NCI-H1092 (cell line): ENCODE measurements around the gene IFI16.

Source experiments
- DNase-seq: peaks from one replicate; lab custom pipeline; 2025; lab: John Stamatoyannopoulos, UW

IFI16 gene

DNA sequence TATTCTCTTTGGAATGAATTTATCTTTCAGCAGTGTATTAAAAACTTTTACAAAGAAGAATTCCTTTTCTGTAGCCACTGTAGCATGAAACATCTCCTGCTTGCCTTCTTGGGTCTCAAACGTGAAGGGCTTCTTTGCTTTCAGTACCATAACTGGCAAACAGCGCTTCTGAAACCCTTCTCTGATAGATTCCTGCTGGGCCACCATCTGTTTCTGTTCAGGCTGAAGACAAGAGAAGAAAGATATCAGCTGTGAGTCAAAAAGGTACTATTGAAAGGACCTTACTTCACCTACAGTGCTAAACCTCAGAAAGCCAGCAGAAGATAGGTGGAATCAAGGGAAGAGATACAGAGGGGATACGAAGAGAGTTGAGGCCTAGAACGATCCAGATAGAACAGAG is 56.4 kb downstream of the IFI16 start:
- no peak for DNase-seq

DNA sequence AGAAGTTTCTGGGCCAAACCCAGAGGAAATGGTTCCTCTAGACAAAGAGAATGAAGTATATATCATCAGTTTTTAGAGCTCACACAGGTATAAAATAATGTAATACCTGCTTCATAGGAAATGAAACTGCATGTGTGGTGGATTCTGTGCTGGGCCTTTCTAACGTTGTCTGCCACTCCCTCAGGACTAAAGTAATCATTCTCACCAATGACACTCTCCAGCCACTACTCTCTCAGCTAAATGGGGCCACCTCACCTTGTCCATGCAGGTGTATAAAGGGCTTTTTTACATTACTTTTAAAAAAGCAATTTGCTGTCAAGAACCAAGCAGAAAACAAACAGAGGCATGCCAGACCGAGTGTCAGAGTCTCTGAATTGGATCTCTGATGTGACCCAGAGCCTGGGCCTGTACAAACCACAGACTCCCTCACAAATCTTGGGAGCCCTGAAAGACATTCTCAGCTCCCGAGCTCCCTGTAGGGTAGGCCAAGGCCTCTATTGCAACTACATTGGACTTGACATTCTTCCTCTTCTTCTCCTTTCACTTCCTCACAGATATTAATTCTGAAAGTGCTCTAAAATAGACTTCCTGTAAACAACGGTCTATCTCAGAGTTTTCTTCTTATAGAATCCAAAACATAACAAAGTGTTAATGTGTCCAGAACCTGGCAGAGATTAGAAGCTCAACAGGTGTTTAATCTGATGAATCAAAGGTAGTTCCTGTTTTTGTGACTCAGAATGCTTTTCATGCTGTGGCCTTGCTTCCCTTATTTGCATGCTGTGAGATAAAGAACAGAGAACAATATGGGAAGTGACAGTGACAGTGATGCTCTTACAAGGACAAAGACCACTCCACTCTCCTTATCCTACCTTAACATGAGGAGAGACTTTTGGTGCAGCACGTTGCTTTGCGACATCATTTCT is 58.3 kb downstream of the IFI16 start:
- DNase-seq, result no peak

DNA sequence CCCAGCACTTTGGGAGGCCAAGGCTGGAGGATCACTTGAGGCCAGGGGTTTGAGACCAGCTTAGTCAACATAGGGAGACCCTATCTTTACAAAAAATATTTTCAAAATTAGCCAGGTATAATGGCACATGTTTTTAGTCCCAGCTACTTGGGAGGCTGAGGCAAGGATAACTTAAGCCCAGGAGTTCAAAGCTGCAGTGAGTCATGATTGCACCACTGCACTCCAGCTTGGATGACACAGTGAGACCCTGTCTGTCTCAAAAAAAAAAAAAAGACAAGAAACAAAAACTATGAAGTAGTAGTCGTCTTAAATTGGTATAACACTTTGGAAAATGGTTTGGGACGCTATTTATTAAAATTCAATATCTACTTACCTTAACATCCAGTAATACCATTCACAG is 59.2 kb downstream of the IFI16 start:
- DNase-seq, result no peak

DNA sequence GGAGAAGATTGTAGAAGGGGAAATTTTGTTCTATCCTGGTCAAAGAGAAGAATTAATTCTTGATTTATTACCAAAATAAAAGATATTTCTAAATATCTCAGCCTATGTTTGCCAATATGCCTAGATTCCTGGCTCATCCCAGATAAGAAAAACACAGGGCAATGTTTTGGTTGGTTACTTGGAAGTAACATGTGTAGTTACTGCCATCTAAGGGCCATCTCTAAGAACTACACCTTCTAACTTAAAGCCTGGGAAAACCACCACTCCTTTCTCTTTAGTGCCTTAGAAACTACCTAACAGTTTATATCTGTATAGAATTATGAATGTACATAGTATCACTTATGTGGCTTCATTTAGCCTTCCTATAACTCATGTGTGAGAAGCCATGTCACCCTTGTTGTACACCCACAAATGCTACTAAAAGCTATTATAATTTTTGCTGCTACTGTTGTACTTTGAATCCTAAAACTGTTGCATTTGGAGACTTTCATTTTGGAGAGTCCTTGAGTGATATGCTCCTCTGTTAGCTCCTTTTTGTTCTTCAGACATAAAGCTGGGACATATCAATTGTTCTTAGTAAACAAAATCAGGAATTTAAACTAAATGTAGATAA is 62.4 kb downstream of the IFI16 start:
- peak; percentile 15 for DNase-seq

DNA sequence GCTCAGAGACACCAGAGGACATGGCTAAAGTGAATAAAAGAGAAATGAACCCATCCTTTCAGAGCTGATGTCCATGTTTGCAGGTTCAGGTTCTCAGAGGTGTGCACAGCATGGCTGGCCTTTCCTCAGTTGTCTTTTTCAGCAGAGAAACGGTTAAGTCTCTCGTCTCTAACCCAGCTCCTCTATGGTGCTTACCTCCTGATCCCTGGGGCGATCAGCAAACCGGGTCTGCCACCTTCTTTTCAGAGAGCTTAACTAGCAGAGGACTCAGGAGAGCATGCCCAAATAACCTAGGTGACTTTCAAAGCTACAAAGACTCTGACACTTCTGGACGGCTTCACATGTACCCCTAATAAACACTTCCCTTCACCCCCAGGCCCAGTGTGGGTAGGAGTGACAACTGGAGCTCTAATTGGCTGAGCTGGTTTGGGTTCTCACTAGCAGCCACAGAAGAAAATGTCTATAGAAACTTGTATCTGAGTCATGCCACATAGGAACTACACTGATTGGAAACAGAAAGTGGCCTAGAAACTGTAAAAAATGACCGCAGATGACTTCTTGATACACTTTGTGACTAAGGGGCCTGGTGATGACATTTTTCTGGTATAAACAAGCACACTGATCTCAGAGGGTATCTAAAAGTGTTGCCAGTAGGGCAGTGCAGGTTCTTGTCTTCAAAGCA is 66.9 kb downstream of the IFI16 start, which contains the start of gene AIM2:
Gene AIM2, minus strand, starts transcription at position 329 of the 682 bp plus-strand sequence. CDS start 3,267 bp downstream, outside the sequence.
- DNase-seq, result no peak

DNA sequence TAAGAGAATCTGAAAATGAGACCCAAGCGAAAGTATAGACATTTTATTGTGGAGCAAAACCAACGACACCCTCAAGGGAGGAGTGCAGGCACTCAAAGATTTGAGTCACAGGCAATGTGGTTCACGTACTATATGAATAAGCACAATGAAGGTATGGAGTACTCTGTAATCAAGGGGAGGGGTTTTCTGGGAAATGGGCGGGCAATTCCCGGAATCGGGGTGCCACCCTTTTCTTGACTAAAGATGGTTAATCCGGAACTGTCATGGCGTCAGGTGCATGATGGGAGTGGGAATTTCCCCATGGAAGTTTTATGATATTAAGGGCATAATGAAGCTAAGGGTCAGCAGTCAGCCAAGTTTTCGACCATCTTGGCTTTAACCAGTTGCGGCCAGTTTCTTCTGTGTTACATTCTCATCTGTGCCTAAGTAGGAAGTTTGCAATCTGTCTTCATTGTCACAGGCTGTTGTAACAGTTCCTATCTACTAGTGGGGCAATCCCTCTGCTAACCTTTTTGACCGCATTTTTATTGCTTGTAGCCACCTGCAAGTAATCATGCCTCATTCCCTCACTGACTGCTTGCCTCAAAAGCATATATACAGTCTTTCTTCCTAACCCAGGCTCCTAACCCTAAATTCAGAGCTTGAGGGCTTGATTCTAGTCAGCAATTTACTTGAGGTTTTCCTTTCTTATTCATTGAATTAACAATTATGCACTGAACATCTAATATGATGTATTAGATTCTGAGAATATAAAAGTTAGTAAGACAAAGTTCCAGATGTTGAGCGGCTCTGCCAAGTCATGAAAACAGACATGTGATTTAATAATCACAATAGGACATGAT is 67.6 kb downstream of the IFI16 start:
- DNase-seq, result no peak

DNA sequence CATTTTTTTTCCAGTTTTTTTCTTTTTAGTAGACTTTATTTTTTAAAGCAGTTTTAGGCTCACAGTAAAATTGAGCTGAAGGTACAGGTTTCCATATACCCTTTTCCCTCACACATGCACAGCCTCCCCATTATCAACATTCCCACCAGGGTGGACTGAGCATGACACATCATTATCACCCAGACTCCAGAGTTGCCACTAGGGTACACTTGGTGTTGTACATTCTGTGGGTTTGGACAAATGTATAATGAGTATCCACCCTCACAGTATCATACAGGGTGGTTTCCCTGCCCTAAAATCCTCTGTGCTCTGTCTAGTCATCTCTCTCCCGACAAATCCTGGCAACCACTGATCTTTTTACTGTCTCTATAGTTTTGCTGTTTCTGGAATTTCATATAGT is 69.8 kb downstream of the IFI16 start:
- DNase-seq, result no peak

DNA sequence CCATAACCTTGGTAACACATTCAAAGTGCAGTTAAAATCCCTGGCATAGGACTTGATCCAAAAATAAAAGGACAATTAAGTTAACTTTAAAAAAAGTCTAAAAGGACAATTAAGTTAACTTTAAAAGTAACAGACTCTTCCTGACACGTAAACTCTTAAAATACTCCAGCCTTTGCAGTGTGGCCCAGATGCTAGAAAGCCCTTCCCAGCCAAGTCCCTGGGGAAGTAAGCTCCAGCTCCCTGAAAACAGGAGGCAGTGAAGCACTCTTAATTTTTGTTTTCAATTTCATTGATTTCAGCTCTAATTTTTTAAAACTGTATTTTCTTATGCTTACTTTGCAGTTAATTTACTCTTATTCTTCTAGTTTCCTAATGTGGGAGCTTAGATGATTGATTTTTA is 71.9 kb downstream of the IFI16 start:
- no peak for DNase-seq

DNA sequence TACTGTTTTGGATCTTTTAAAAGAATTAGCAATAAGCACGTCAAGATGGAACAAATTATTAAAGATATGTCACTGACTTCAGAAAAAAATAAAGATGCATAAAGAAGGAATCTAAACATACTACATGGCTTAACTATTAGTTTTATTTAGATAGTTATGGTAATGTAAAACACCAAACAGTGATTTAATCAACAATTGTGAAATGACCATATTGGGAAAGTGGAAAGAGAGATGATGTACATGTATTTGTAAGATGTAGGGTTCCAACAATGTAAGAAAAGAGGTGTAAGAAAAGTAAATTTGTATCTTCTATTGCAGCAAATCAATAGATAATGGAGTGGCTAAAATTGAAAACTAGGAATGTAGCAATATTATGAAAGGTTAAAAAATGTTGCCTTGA is 73.3 kb downstream of the IFI16 start:
- no peak for DNase-seq

DNA sequence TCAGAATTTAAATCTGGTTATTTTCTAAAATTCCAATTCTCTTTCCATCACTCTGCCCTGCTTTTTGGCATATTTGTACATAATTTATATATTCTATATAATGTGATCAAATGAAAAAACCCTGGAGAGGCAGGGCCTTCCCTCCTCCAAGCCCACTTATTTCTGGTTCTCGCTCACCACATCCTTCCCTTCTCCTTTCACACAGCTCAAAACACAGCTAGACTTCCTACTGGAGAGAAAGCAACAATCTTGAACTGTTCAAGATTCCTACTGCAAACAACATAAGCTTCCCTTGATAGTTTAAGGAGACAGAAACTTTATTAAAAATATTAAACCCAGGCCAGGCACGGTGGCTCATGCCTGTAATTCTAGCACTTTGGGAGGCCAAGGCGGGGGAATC is 74.4 kb downstream of the IFI16 start:
- no peak for DNase-seq

DNA sequence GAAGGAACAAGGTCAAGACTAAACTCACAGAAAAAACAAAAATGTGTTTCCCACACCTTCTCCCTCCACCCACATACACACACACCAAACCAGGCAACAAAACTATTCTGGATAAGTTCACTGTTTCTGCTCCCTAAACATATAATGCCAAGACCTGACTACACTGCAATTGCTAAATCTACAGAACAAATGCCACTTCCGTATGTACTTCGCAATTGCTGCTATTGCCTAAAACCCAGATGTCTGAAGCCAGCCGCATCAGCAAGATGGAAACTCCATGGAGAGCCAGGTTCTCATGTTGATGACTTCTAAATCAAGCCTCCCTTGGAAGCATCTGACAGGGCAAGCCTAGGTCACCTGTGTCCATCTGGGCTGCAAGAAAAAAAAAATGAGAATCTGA is 75.2 kb downstream of the IFI16 start:
- DNase-seq, result no peak

DNA sequence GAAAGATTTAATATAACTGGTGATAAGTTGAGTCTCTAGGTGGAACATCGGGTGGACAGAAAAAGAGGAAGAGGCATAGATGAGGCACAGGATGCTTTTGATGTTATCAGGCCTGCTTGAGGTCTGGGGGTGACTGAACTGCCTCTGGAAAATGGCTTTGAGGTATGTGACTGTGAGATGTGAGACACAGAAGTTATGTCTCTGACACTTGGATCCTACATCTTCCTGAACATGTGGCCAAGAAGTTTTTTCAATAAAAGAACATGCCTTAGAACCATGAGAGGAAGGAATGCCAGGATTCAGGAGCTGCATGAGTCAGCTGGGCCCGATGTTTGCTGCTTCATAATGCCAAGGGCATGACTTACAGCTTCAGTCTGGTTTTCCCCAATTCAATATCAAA is 78.3 kb downstream of the IFI16 start:
- no peak for DNase-seq

DNA sequence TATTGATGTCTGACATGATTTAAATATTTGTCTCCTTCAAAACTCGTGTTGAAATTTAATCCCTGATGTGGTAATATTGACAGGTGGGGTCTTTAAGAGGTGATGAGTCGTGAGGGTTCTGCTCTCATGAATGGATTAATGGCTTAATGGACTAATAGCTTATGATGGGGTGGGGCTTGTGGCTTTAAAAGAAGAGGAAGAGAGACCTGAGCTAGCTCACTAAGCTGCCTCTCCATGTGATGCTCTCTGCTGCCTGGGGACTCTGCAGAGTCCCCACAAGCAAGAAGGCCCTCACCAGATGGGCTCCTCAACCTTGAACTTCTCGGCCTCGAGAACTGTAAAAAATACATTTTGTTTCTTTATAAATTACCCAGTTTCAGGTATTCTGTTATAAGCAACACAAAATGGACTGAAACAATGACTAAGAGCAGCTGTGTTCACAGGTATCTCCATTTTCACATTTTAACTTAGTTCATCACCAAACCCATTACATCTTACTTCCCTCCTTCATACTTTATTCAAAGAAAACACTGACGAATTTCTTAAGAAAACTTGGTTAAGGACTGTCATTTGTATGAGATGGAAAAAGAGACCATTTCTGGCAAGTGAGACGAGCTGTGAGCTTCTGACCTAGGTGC is 79.0 kb downstream of the IFI16 start:
- no peak for DNase-seq

DNA sequence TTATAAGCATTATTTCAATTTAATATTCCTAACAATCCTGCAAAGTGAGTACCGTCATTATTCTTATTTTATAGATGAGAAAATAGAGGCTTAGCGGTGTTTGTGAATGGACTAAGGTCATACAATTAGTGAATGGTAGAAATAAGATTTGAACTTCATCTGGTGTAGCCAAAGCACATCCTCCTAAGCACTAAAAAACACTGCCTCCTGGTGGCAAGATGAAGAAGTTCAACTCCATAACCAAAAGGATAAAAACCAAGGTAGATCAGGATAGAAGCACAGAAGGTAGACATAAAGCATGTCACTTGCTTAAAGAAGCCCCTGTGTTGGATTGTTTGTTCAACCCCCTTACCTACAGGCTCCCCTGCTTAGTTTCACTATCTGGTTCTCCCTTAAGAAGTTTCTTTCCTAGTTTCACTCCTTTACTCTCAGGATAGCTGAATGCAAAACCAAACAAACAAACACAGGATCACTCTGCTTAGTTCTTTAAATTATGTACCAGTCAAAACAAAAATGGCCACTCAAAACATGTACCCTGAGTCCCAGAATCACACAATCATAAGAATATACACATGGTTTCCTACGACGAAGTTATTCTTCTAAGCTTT is 79.6 kb downstream of the IFI16 start:
- no peak for DNase-seq

DNA sequence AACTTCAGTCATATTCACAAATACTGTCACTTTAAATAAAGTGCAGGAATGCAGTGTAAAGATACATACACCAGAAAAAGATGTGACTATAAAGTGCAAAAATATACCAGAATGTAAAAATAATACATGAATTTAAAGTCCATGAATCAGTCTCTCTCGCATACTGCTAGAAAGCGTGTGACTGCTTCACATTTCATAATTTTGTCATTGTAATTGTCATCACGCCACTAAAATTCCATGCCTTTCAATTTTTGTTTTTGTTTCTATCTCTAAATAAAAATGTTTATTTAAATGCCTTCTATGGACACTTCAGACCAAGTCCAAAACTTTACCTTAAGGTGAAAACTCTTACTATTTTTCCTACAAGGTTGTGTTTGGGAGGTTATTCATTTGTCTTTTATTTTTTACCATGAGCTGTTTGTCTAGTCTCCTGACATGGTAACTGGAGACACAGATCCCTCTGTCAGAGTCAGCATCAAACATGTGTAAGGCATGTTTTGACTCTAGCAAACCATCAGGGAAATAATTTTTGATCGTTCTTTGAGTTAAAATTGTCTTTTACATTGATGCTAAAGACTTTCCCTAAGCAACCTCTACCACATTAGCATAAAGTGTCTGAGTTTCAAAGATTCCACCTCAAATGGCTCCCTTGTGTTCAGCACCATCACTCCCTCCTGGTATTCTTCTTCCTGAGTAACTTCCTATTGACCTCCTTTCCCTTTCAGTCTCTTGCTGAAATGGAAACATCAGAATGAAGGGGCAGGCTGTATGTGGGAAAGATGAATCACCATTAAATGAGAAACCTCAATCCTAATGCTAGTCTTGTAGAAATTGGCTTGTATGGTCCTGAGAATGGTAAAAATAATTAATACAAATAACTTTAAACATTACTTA is 80.8 kb downstream of the IFI16 start:
- DNase-seq, result no peak

DNA sequence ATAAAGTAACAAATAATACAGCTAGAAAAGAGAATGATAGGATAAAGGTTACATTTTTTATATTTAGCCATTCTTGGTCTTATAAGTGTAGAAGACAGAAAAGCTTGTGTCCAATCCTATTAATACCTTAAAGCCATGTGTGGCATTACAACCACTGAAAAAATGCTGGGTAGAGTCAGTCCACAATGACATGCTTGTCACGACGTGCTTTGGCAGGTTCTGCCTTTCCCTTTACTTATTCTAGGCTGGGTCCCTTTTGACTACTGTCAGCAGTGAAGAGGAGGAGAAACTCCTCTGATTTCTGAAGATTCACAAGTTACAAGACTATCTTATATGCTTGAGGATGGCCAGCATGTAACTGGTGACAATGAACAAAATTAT is 81.5 kb downstream of the IFI16 start:
- no peak for DNase-seq

DNA sequence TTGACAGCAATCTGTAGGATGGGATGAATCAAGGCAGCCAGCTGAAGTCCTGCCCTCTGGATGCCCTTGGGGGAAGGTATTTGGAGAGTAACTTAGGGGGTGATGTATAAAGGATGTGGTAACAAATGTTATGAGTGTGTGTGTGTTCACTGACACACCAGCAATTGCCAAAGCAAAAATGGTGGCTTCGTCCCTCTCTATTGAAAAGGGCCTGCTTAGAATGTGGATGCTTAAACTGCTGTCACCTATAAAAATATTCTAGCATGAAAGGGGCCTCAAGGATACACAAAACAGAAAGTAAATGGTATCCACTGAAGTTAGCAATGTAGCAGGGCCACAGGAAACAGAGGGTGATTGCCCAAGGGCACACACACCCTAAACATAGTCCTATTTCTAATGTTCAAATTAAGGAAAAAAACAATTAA is 81.9 kb downstream of the IFI16 start:
- no peak for DNase-seq

DNA sequence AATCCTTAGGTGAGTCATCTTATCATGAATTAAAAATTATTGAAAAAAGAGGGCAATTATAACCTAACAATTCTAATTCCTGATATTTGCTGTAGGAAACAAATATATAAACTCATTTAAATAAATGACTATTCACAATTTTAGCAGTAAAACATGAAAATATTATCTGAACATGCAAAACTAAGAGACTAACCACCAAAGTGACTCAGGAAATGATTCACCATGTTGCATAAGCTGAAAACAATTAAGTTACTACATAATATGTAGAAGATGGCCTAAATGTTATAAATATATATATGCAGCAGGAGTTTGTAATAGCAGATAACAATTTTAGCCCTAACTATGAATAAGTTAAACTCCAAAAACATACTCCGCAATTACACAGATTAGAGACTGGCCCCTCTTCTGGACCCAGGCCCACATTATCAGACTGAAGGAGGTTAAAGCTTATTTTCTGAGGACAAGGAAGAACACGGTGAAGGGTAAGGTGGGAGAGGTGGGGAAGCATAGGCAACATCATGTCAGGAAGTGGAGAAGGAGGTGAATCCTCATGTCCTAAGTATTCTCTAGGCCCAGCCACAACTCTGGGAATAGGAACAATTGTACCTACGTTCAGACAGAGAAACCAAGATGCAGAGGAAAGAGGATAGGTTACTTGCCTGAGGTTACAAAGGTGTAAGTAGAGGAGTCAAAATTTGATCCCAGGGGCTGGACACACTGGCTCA is 82.5 kb downstream of the IFI16 start:
- no peak for DNase-seq

DNA sequence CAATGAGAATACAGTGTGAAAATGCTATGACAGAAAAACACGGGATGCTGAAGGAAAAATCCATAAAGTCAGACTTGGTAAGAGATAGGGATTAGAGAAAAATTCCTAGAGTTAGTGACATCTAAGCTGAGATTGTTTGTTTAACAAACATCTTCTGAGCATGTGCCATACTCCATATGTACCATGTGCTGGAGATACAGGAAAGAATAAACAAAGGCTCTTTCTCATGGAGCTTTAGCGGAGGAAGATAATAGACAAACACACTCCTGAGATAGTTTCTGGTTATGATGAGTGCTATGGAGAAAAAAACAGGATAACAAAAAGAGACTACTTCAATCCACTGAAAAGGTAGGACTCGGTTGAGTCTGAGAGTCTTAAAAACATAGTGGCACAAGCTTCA is 88.9 kb downstream of the IFI16 start:
- no peak for DNase-seq
